ENCODE measurements around the gene KIF5C.

KIF5C gene

GRCh38 chr2:148829618-148830017 is 45.4 kb upstream of the KIF5C start (continued):
- TF ChIP-seq HOXD13 (CRISPR knock-in tag; IDR thresholded peaks at IDR 0.05; ENCODE audit: borderline replicate concordance) (no peak), SP3 (tag by site-specific recombination; IDR thresholded peaks at IDR 0.05) (no peak), REST (tag by site-specific recombination; IDR thresholded peaks at IDR 0.05) (no peak), SCRT1 (tag by site-specific recombination; IDR thresholded peaks at IDR 0.05; ENCODE audit: borderline replicate concordance) (no peak), ZNF211 (tag by site-specific recombination; IDR thresholded peaks at IDR 0.05; ENCODE audit: low read depth) (no peak), ZNF292 (tag by site-specific recombination; IDR thresholded peaks at IDR 0.05; ENCODE audit: borderline replicate concordance, low read depth) (no peak), REPIN1 (tag by site-specific recombination; IDR thresholded peaks at IDR 0.05; ENCODE audit: low read depth) (no peak), ZNF580 (tag by site-specific recombination; IDR thresholded peaks at IDR 0.05) (no peak)

GRCh38 chr2:148832637-148833036 is 42.4 kb upstream of the KIF5C start:
- no peaks in the 10 kb centered on the region for H3K36me3 ChIP-seq (ENCODE audit: control insufficient read depth in 2 of 2, insufficient read depth in 1 of 2, low read length in 2 of 2)
- no peak overlapping the region for H3K27ac ChIP-seq (ENCODE audit: extremely low read depth, low read depth, low read length)
- ChIA-PET CTCF (no interaction called here), POLR2A (no interaction called here)
- no peak overlapping the region for H3K4me3 ChIP-seq (ENCODE audit: low read depth, low read length)
- no peaks in the 10 kb centered on the region for H3K9me3 ChIP-seq (ENCODE audit: control insufficient read depth, insufficient read depth, low read depth, low read length)
- H3K4me1 ChIP-seq (ENCODE audit: control insufficient read depth, insufficient read depth, low read length), result no peaks in the 10 kb centered on the region
- TF ChIP-seq ZNF16 (tag by site-specific recombination; IDR thresholded peaks at IDR 0.05; ENCODE audit: low read depth) (no peak), ZNF544 (tag by site-specific recombination; IDR thresholded peaks at IDR 0.05) (no peak), ZNF629 (tag by site-specific recombination; IDR thresholded peaks at IDR 0.05) (no peak), ZNF560 (tag by site-specific recombination; IDR thresholded peaks at IDR 0.05; ENCODE audit: borderline replicate concordance) (no peak), ZNF623 (tag by site-specific recombination; IDR thresholded peaks at IDR 0.05) (no peak), GFI1B (tag by site-specific recombination; IDR thresholded peaks at IDR 0.05) (no peak), ZNF280C (tag by site-specific recombination; IDR thresholded peaks at IDR 0.05) (no peak), ZNF510 (tag by site-specific recombination; IDR thresholded peaks at IDR 0.05; ENCODE audit: insufficient replicate concordance) (no peak), ELK4 (IDR thresholded peaks at IDR 0.05; ENCODE audit: borderline replicate concordance, low read depth, low read length) (no peak), ZNF274 (IDR thresholded peaks at IDR 0.05; ENCODE audit: low read length) (no peak), ZNF274 (tag by site-specific recombination; IDR thresholded peaks at IDR 0.05; ENCODE audit: borderline replicate concordance) (no peak), ZNF529 (tag by site-specific recombination; IDR thresholded peaks at IDR 0.05; ENCODE audit: insufficient replicate concordance) (no peak), SP3 (tag by site-specific recombination; IDR thresholded peaks at IDR 0.05) (no peak), PATZ1 (tag by site-specific recombination; IDR thresholded peaks at IDR 0.05) (no peak), ZSCAN30 (tag by site-specific recombination; IDR thresholded peaks at IDR 0.05) (no peak), MEIS1 (CRISPR knock-in tag; IDR thresholded peaks at IDR 0.05; ENCODE audit: borderline replicate concordance) (no peak), ZNF777 (tag by site-specific recombination; IDR thresholded peaks at IDR 0.05; ENCODE audit: borderline replicate concordance) (no peak), ZNF391 (tag by site-specific recombination; IDR thresholded peaks at IDR 0.05; ENCODE audit: borderline replicate concordance, low read depth) (no peak), ZNF248 (tag by site-specific recombination; IDR thresholded peaks at IDR 0.05) (no peak), ZNF660 (tag by site-specific recombination; IDR thresholded peaks at IDR 0.05) (no peak)
